ENCODE data around the gene PAX8. TPM values are rescaled to one million over a fixed set of nuclear protein-coding genes. Genes with fewer than 3 reads are reported as not detected.

The PAX8 gene
- total and polyA plus RNA-seq, 2 of the 13 experiments (the other 11 are each of a cell fraction or from before 2014, with no cell fraction given), result 1.5 to 8.8 TPM

DNA sequence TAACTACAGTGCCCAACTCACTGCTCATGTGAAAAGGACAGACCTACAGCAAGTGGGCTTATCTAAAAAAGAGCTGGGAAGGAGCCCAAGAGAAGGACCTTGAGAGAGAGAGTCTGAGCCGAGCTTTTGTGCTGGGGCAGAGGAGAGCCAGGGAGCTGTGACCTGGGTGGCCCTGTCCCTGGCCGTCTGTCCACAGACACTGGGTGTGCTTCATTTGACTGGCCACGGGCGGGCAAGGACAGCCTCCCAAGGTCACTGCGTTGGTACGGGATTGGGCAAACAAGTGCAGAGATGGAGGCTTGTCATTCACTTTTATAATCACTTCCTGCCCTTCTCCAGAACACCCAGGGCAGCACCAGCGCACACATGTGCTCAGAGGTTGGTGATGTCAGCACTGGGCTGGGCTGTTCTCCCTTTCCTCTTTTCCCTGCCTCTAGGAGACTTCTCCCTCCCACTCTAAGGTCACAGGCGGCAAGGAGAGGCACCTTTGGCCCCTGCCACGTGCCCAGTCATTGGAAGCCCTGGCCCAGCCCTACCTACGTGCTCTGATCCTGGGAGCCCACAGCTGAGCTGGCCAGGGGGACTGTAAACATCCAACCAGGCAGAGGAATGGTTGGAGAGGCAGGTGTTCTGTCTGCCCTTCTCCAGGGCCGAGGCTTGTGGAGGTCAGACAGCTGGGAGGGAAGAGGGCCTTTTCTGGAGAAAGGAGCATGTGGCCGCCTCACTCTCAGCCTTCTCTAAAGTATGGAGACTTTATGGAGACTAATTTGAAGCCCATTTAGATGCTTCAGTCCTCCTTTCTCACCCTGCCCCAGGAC lies 111.4 kb downstream of the PAX8 start (continued):
- peak; percentile 86 for TF ChIP-seq KDM2A (CRISPR knock-in tag; IDR thresholded peaks at IDR 0.05; ENCODE audit: borderline replicate concordance, low read depth)
- TF ChIP-seq ZNF891 (CRISPR knock-in tag; IDR thresholded peaks at IDR 0.05), result 0 out of 2 replicates have a peak, but pooled peaks have one; percentile 46
- TF ChIP-seq, protein P1, sequence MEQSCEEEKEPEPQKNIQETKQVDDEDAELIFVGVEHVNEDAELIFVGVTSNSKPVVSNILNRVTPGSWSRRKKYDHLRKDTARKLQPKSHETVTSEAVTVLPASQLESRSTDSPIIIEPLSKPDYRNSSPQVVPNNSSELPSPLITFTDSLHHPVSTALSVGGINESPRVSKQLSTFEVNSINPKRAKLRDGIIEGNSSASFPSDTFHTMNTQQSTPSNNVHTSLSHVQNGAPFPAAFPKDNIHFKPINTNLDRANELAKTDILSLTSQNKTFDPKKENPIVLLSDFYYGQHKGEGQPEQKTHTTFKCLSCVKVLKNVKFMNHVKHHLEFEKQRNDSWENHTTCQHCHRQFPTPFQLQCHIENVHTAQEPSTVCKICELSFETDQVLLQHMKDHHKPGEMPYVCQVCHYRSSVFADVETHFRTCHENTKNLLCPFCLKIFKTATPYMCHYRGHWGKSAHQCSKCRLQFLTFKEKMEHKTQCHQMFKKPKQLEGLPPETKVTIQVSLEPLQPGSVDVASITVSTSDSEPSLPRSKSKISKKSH (CRISPR knock-in tag; IDR thresholded peaks at IDR 0.05; ENCODE audit: borderline replicate concordance), result 0 out of 2 replicates have a peak, but pooled peaks have one; percentile 74
- TF ChIP-seq, protein P2, sequence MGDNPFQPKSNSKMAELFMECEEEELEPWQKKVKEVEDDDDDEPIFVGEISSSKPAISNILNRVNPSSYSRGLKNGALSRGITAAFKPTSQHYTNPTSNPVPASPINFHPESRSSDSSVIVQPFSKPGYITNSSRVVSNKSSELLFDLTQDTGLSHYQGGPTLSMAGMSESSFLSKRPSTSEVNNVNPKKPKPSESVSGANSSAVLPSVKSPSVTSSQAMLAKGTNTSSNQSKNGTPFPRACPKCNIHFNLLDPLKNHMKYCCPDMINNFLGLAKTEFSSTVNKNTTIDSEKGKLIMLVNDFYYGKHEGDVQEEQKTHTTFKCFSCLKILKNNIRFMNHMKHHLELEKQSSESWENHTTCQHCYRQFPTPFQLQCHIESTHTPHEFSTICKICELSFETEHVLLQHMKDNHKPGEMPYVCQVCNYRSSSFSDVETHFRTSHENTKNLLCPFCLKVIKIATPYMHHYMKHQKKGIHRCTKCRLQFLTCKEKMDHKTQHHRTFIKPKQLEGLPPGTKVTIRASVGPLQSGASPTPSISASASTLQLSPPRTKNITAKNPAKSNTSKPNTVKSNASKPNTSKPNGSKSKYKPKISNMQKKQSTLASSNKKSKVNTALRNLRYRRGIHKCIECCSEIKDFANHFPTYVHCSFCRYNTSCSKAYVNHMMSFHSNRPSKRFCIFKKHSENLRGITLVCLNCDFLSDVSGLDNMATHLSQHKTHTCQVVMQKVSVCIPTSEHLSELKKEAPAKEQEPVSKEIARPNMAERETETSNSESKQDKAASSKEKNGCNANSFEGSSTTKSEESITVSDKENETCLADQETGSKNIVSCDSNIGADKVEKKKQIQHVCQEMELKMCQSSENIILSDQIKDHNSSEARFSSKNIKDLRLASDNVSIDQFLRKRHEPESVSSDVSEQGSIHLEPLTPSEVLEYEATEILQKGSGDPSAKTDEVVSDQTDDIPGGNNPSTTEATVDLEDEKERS (CRISPR knock-in tag; IDR thresholded peaks at IDR 0.05), result peak; percentile 95; the same call in 1 of the 2 replicates
- peak; percentile 74 for TF ChIP-seq GATAD1 (CRISPR knock-in tag; IDR thresholded peaks at IDR 0.05)
- TF ChIP-seq, protein P3, sequence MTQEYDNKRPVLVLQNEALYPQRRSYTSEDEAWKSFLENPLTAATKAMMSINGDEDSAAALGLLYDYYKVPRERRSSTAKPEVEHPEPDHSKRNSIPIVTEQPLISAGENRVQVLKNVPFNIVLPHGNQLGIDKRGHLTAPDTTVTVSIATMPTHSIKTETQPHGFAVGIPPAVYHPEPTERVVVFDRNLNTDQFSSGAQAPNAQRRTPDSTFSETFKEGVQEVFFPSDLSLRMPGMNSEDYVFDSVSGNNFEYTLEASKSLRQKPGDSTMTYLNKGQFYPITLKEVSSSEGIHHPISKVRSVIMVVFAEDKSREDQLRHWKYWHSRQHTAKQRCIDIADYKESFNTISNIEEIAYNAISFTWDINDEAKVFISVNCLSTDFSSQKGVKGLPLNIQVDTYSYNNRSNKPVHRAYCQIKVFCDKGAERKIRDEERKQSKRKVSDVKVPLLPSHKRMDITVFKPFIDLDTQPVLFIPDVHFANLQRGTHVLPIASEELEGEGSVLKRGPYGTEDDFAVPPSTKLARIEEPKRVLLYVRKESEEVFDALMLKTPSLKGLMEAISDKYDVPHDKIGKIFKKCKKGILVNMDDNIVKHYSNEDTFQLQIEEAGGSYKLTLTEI (CRISPR knock-in tag; conservative IDR thresholded peaks at IDR 0.05), result no peak
- TF ChIP-seq RBM39 (IDR thresholded peaks at IDR 0.05; ENCODE audit: low read depth, low read length, poor library complexity, severe bottlenecking), result no peak
- peak; percentile 79 for TF ChIP-seq NKX3-1 (CRISPR knock-in tag; IDR thresholded peaks at IDR 0.05)
- no peak for TF ChIP-seq ZNF24 (IDR thresholded peaks at IDR 0.05)
- TF ChIP-seq ZNF234 (CRISPR knock-in tag; conservative IDR thresholded peaks at IDR 0.05), result no peak
- TF ChIP-seq PAX8 (CRISPR knock-in tag; IDR thresholded peaks at IDR 0.05; ENCODE audit: borderline replicate concordance), result peak; percentile 71; the same call in 1 of the 2 replicates
- no peak for TF ChIP-seq TCF7L2 (IDR thresholded peaks at IDR 0.05; ENCODE audit: low read depth, low read length)
- TF ChIP-seq, protein P4, sequence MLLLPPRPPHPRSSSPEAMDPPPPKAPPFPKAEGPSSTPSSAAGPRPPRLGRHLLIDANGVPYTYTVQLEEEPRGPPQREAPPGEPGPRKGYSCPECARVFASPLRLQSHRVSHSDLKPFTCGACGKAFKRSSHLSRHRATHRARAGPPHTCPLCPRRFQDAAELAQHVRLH (CRISPR knock-in tag; IDR thresholded peaks at IDR 0.05; ENCODE audit: borderline replicate concordance, low read depth), result peak; percentile 98
- no peak for TF ChIP-seq IKZF1 (IDR thresholded peaks at IDR 0.05)
- TF ChIP-seq NCOA1 (CRISPR knock-in tag; IDR thresholded peaks at IDR 0.05), result peak; percentile 87; the same call in 1 of the 2 replicates
- peak; percentile 59; the same call in 1 of the 2 replicates for TF ChIP-seq HOXA5 (CRISPR knock-in tag; IDR thresholded peaks at IDR 0.05)
- peak; percentile 79; the same call in 1 of the 2 replicates for TF ChIP-seq EEA1 (CRISPR knock-in tag; IDR thresholded peaks at IDR 0.05; ENCODE audit: borderline replicate concordance)
- TF ChIP-seq, protein P5, sequence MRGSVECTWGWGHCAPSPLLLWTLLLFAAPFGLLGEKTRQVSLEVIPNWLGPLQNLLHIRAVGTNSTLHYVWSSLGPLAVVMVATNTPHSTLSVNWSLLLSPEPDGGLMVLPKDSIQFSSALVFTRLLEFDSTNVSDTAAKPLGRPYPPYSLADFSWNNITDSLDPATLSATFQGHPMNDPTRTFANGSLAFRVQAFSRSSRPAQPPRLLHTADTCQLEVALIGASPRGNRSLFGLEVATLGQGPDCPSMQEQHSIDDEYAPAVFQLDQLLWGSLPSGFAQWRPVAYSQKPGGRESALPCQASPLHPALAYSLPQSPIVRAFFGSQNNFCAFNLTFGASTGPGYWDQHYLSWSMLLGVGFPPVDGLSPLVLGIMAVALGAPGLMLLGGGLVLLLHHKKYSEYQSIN (CRISPR knock-in tag; IDR thresholded peaks at IDR 0.05; ENCODE audit: borderline replicate concordance), result no peak
- TF ChIP-seq FOSL2 (CRISPR knock-in tag; IDR thresholded peaks at IDR 0.05), result peak; percentile 86
- no peak for TF ChIP-seq ZKSCAN1 (IDR thresholded peaks at IDR 0.05; ENCODE audit: low read length)
- TF ChIP-seq NCOR1 (IDR thresholded peaks at IDR 0.05; ENCODE audit: borderline replicate concordance, low read length), result peak; percentile 63; the same call in 1 of the 2 replicates
- TF ChIP-seq IRF2 (CRISPR knock-in tag; IDR thresholded peaks at IDR 0.05), result peak; percentile 93; the same call in 1 of the 2 replicates
